HEK293 (cell line): ENCODE measurements around the gene SLC22A31.

Source experiments
- CTCF ChIP-seq: fragments of 450-650 bp; formaldehyde crosslinking; IDR thresholded peaks from 2 replicates; pipeline ENCODE4 v1.5.1; 2016; ENCODE audit warnings: missing biosample characterization, missing genetic modification characterization
- SCRT2 ChIP-seq: fragments of 450-650 bp; formaldehyde crosslinking; IDR thresholded peaks from 2 replicates; pipeline ENCODE4 v1.5.1; 2016; ENCODE audit warnings: missing biosample characterization, missing genetic modification characterization
- ZBTB8A ChIP-seq: fragments of 450-650 bp; formaldehyde crosslinking; IDR thresholded peaks from 2 replicates; pipeline ENCODE4 v1.5.1; 2016; ENCODE audit warnings: missing biosample characterization, missing genetic modification characterization
- ZNF274 ChIP-seq, 2 experiments: fragments of 200-500 bp in 1 of 2; fragments of 450-650 bp in 1 of 2; sonication (Bioruptor generic) in 1 of 2; formaldehyde crosslinking in 1 of 2; IDR thresholded peaks; 2 replicates each; pipeline versions ENCODE4 v1.5.1 to v1.6.1; 2014 to 2016; ENCODE audit warnings: borderline replicate concordance in 1 of 2, inconsistent platforms in 1 of 2, low read length in 1 of 2, missing biosample characterization in 1 of 2, missing genetic modification characterization in 1 of 2
- ZNF654 ChIP-seq: fragments of 450-650 bp; formaldehyde crosslinking; IDR thresholded peaks from 2 replicates; pipeline ENCODE4 v1.5.1; 2016; ENCODE audit warnings: low read depth, missing biosample characterization, missing genetic modification characterization
- TF ChIP-seq, protein P1 (sequence below): fragments of 450-650 bp; IDR thresholded peaks from 2 replicates; pipeline ENCODE4 v1.5.1; 2018; ENCODE audit warnings: missing biosample characterization, mild to moderate bottlenecking, missing genetic modification characterization

DNA sequence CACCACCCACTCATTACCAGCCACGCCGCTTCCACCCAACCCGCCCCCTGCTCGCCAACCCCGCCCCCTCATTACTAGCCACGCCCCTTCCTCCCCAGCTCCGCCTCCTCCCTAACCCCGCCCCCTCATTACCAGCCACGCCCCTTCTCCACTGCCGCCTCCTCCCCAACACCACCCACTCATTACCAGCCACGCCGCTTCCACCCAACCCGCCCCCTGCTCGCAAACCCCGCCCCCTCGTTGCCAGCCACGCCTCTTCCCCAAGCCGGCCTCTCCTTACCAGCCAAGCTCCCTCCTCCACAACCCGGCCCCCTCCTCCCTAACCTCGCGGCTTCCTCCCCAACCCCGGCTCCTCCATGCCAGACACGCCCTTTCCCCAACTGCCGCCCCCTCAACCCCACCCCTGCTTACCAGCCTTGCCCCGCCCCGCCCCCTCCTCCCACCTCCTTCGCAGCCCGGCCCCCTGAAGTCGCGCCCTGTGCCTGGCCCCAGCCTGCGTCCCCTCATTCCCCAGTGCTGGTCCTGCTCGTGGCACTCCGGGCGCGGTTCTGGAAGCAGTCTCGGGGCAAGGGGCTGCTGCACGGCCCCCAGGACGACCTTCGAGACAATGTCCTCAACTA lies 7.3 kb downstream of the SLC22A31 start:
- TF ChIP-seq, protein P1, sequence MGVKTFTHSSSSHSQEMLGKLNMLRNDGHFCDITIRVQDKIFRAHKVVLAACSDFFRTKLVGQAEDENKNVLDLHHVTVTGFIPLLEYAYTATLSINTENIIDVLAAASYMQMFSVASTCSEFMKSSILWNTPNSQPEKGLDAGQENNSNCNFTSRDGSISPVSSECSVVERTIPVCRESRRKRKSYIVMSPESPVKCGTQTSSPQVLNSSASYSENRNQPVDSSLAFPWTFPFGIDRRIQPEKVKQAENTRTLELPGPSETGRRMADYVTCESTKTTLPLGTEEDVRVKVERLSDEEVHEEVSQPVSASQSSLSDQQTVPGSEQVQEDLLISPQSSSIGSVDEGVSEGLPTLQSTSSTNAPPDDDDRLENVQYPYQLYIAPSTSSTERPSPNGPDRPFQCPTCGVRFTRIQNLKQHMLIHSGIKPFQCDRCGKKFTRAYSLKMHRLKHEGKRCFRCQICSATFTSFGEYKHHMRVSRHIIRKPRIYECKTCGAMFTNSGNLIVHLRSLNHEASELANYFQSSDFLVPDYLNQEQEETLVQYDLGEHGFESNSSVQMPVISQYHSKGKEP (tag by site-specific recombination): no peak
- TF ChIP-seq ZBTB8A (tag by site-specific recombination) (no peak), CTCF (tag by site-specific recombination) (no peak), SCRT2 (tag by site-specific recombination) (no peak), ZNF654 (tag by site-specific recombination) (no peak), ZNF274 (IDR thresholded peaks at IDR 0.05; ENCODE audit: low read length) (no peak), ZNF274 (tag by site-specific recombination; IDR thresholded peaks at IDR 0.05; ENCODE audit: borderline replicate concordance) (no peak)
